A673 (cell line): ENCODE data around the gene PHB1. TPM values are rescaled to one million over a fixed set of nuclear protein-coding genes. Genes with fewer than 3 reads are reported as not detected.
"Not testable (repeated sequence)": the region's sequence is repeated elsewhere in the genome, so short reads cannot be mapped to it uniquely, and the experiment has no call there.

Experiments
- BruUV-seq: library from RNA; stranded (reverse); fragments of 400-500 nt; replicated peaks from 2 replicates; lab custom pipeline; 2021; lab: Mats Ljungman, UMichigan
- CTCF ChIA-PET: fragments of 300-600 bp; sonication (Branson Sonifier 250); formaldehyde crosslinking; loops from one replicate; lab custom pipeline; 2022; ENCODE audit warnings: antibody characterized with exemption; lab: Charles Lee
- POLR2A ChIA-PET: fragments of 300-600 bp; sonication (Branson Sonifier 250); formaldehyde crosslinking; loops from one replicate; lab custom pipeline; 2022; ENCODE audit warnings: antibody characterized with exemption; ENCODE audit not compliant: low non-redundant PET; lab: Charles Lee
- DNase-seq: peaks from one replicate; pipeline ENCODE4 v3.0.0-alpha.2; 2015; ENCODE audit warnings: low spot score
- H3K27ac ChIP-seq: fragments of 200-600 bp; sonication (generic); 2 replicates; pipeline ENCODE4 v1.5.1; 2016; ENCODE audit warnings: mixed run types, low read depth, mild to moderate bottlenecking, mixed read lengths, antibody characterized with exemption, low read length; ENCODE audit not compliant: poor library complexity, severe bottlenecking
- H3K27me3 ChIP-seq: fragments of 200-600 bp; sonication (generic); replicated peaks from 2 replicates; pipeline ENCODE4 v1.6.1; 2017; ENCODE audit warnings: mixed run types, low read depth, mild to moderate bottlenecking, mixed read lengths, antibody characterized with exemption, low read length; ENCODE audit not compliant: insufficient read depth, poor library complexity
- H3K36me3 ChIP-seq: fragments of 200-600 bp; sonication (generic); 2 replicates; pipeline ENCODE4 v1.6.1; 2016; ENCODE audit warnings: mixed run types, mild to moderate bottlenecking, mixed read lengths, antibody characterized with exemption, low read length; ENCODE audit not compliant: insufficient read depth, poor library complexity, severe bottlenecking
- H3K4me1 ChIP-seq: fragments of 200-600 bp; sonication (generic); 2 replicates; pipeline ENCODE4 v1.6.1; 2017; ENCODE audit warnings: mixed run types, mild to moderate bottlenecking, mixed read lengths, antibody characterized with exemption, low read length; ENCODE audit not compliant: insufficient read depth, poor library complexity, severe bottlenecking
- H3K4me3 ChIP-seq: fragments of 200-600 bp; sonication (generic); 2 replicates; pipeline ENCODE4 v1.5.1; 2016; ENCODE audit warnings: low read depth, mixed run types, mild to moderate bottlenecking, mixed read lengths, low read length; ENCODE audit not compliant: poor library complexity, severe bottlenecking
- H3K9me3 ChIP-seq: fragments of 200-600 bp; sonication (generic); 2 replicates; pipeline ENCODE4 v1.6.1; 2016; ENCODE audit warnings: mixed run types, low read depth, mild to moderate bottlenecking, mixed read lengths, antibody characterized with exemption, low read length; ENCODE audit not compliant: poor library complexity, severe bottlenecking
- EZH2 ChIP-seq: fragments of 200-600 bp; sonication (generic); IDR thresholded peaks from 2 replicates; pipeline ENCODE4 v1.6.1; 2017; ENCODE audit warnings: borderline replicate concordance, low read depth, mild to moderate bottlenecking, mixed read lengths, antibody characterized with exemption, low read length; ENCODE audit not compliant: poor library complexity, severe bottlenecking
- intact Hi-C: fragments of 100-400 bp; cut with micrococcal nuclease; formaldehyde crosslinking; loops from one replicate; pipeline ENCODE4 v1.10.0; 2022; ENCODE audit not compliant: unreplicated experiment
- total RNA-seq: library from RNA; stranded (reverse); gene quantifications from 2 replicates; pipeline ENCODE4 v1.2.3, GENCODE V29; 2021
- TF ChIP-seq, protein P1 (sequence below): fragments of 300-800, 200-600 bp; sonication (generic); conservative IDR thresholded peaks from 2 replicates; pipeline ENCODE4 v1.5.1; 2017; ENCODE audit warnings: low read depth, mild to moderate bottlenecking, antibody characterized with exemption, low read length, moderate library complexity, mixed read lengths

PHB1 gene
- total RNA-seq, 1 experiment from 2014 or later, result 451 TPM

DNA sequence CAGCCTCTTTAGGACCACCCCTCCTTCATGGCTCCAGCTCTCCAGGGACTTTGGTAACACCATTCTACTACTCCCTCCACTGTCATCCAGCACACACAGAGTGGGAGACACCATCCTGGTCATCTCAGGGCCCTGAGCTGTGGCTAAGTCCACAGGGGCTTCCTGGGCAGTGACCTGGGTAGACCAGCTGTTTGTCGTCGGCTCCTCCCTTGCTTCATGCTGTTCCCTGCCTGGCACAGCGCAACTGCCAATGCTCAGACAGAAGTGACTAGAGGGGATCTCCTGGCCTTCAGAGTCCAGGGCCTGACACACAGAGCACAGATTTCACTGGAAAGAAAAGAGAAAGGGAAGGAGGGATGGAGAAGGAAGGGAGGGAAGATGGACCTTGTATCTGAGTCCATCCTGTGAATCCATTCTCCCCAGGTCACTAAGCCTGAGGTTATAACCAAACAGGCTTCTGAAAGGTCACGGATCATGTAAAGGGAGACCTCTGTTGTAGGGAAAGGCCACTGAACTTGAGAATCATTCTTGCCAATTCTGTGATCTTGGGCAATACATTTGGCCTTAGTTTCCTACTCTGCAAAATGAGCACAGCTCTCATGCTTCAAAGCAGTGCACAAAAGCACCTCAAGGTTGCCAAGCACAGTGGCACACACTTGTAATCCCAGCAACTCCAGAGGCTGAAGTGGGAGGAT is 18.5 kb upstream of the PHB1 start:
- H3K4me3 ChIP-seq, result no peak overlapping the region
- H3K27me3 ChIP-seq, result no peaks in the 10 kb centered on the region
- no peaks in the 10 kb centered on the region for H3K9me3 ChIP-seq
- intact Hi-C loops, result loop anchor here (10.0 kb wide), 1 partner anchor 262 kb away; no protein-coding TSS in a partner anchor
- TF ChIP-seq EZH2, result no peak
- TF ChIP-seq, protein P1, sequence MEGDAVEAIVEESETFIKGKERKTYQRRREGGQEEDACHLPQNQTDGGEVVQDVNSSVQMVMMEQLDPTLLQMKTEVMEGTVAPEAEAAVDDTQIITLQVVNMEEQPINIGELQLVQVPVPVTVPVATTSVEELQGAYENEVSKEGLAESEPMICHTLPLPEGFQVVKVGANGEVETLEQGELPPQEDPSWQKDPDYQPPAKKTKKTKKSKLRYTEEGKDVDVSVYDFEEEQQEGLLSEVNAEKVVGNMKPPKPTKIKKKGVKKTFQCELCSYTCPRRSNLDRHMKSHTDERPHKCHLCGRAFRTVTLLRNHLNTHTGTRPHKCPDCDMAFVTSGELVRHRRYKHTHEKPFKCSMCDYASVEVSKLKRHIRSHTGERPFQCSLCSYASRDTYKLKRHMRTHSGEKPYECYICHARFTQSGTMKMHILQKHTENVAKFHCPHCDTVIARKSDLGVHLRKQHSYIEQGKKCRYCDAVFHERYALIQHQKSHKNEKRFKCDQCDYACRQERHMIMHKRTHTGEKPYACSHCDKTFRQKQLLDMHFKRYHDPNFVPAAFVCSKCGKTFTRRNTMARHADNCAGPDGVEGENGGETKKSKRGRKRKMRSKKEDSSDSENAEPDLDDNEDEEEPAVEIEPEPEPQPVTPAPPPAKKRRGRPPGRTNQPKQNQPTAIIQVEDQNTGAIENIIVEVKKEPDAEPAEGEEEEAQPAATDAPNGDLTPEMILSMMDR, result no peak
- no peaks in the 10 kb centered on the region for H3K36me3 ChIP-seq
- DNase-seq, result no peak
- POLR2A ChIA-PET, result no interaction called here
- H3K27ac ChIP-seq, result no peak overlapping the region
- H3K4me1 ChIP-seq, result no peaks in the 10 kb centered on the region
- CTCF ChIA-PET, result interaction anchor here (1.2 kb wide), 1 partner anchor 123 kb away, joined by 3 read pairs; no protein-coding TSS in a partner anchor
- no TSS peak for BruUV-seq

DNA sequence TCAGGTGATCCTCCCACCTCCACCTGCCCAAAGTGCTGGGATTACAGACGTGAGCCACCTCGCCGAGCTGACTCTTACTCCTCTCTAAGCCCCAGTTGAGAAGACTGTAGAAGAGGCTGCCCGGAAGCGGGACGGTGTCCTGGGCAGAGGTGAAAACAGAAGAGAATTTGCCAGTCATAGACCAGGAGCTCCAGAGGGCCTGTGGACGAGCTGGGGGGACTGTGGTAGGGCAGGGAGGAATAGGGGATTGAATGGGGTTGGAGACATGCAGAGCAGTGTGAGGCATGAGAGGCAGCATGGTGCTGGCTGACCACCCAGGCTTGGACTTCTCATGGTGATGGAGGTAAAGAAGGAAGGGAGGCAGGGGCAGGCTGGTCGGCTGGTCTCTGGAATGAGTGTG is 17.1 kb upstream of the PHB1 start:
- Histone ChIP-seq H3K36me3 (no peaks in the 10 kb centered on the region), H3K4me1 (no peaks in the 10 kb centered on the region), H3K9me3 (no peaks in the 10 kb centered on the region), H3K27ac (no peak overlapping the region), H3K4me3 (no peak overlapping the region), H3K27me3 (no peaks in the 10 kb centered on the region)
- POLR2A ChIA-PET, result no interaction called here
- BruUV-seq, result no TSS peak
- TF ChIP-seq EZH2, result no peak
- TF ChIP-seq, protein P1, result no peak
- intact Hi-C loops, result loop anchor here (10.0 kb wide), 1 partner anchor 263 kb away; no protein-coding TSS in a partner anchor
- CTCF ChIA-PET, result no interaction called here
- DNase-seq, result no peak

DNA sequence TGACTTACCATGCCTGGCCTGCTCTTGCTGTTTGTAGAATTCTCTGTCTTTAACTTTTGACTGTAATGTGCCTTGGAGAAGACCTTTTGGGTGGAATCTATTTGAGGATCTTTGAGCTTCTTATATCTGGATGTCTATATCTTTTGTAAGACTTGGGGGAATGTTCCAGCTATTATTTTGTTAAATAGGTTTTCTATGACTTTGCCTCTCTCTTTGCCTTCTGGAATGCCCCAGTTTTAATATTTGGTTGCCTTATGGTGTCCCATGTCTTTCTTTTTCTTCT is 10.3 kb upstream of the PHB1 start:
- Histone ChIP-seq H3K4me3 (no peak overlapping the region), H3K27ac (no peak overlapping the region), H3K36me3 (no peaks in the 10 kb centered on the region), H3K27me3 (no peaks in the 10 kb centered on the region), H3K4me1 (no peaks in the 10 kb centered on the region), H3K9me3 (peaks cover 10% of the 10 kb centered on the region)
- DNase-seq, result no peak
- no peak for TF ChIP-seq EZH2
- TF ChIP-seq, protein P1, result no peak
- ChIA-PET CTCF (interaction anchor here (0.6 kb wide), 1 partner anchor 602 kb away, joined by 5 read pairs; no protein-coding TSS in a partner anchor), POLR2A (no interaction called here)
- BruUV-seq, result no TSS peak
- intact Hi-C loops, result no loop called here

DNA sequence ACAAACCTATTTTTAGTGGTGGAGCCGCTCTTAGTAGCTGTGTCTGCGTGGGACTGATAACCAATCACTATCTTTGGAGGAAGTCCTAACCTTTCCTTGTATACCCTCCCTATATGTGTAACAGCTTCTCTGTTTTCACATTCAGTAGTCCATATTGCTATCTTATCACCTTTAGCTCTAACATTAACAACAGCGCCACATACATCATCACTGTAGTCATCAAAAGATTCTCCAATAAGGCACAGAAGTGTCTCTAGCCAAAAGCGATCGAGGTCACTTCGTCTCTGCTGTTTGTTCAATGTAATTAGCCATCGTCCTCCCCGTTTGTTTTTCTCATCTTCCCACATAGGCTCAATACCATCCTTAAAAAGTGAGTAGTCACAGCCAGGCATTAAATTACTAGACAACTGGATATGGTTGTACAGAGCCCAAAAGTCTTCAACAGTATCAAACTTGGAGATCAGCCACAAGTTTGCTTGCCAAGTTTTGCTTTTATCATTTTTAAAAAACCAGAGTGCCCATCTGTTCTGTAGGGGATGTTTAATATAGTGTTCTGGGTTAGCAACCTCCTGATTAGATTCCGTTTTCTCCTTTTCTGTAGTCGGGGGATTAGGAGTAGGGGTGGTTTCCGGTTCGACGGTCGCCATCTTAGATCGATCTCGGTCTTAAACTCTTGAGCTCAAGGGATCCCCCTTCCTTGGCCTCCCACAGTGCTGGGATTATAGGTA is 9.8 kb upstream of the PHB1 start:
- peak; percentile 22 for DNase-seq

More for the DNA sequence above, 9.8 kb upstream of the PHB1 start:
- CTCF ChIA-PET, result interaction anchor here (0.6 kb wide), 1 partner anchor 601 kb away, joined by 5 read pairs; no protein-coding TSS in a partner anchor
- H3K27ac ChIP-seq, H3K27me3 ChIP-seq, H3K36me3 ChIP-seq, POLR2A ChIA-PET, H3K4me1 ChIP-seq, intact Hi-C loops, H3K4me3 ChIP-seq, BruUV-seq: not testable (repeated sequence)
- H3K9me3 ChIP-seq, result peaks cover 10% of the 10 kb centered on the region
